Activated CD8-positive, alpha-beta memory T cell treated with anti-CD3 and anti-CD28 coated beads for 24 hours (primary cell): Measurements from ENCODE around the gene WSB1.
A peak's percentile ranks its signal among the peaks of the same experiment; 100 is the strongest.
"Not testable (repeated sequence)": the region's sequence is repeated elsewhere in the genome, so short reads cannot be mapped to it uniquely, and the experiment has no call there.

Source experiments
- DNase-seq: peaks from one replicate; pipeline ENCODE4 v3.0.0-alpha.2; 2020

WSB1 gene

GRCh38 chr17:27318228-27318627, 24.3 kb downstream of the WSB1 start:
- no peak for DNase-seq

- peak; percentile 9 for DNase-seq
These were observed 24.7 kb downstream of the WSB1 start for GRCh38 chr17:27318633-27319032.

- peak; percentile 50 for DNase-seq
These were observed 25.8 kb downstream of the WSB1 start for GRCh38 chr17:27319541-27320221.

- DNase-seq, result peak; percentile 17
These were observed 26.3 kb downstream of the WSB1 start for GRCh38 chr17:27320222-27320560.

- peak; percentile 3 for DNase-seq
These were observed 27.5 kb downstream of the WSB1 start for GRCh38 chr17:27321372-27321771.

GRCh38 chr17:27322026-27322425, 28.1 kb downstream of the WSB1 start:
- DNase-seq, result peak; percentile 30

- peak; percentile 21 for DNase-seq
These were observed 29.0 kb downstream of the WSB1 start for GRCh38 chr17:27322690-27323508.

GRCh38 chr17:27323538-27324215, 29.8 kb downstream of the WSB1 start:
- peak; percentile 19 for DNase-seq

- DNase-seq, result peak; percentile 30
These were observed 30.9 kb downstream of the WSB1 start for GRCh38 chr17:27324771-27325339.

GRCh38 chr17:27326051-27326450, 32.1 kb downstream of the WSB1 start:
- peak; percentile 13 for DNase-seq

GRCh38 chr17:27326585-27326984, 32.7 kb downstream of the WSB1 start:
- no peak for DNase-seq

GRCh38 chr17:27327397-27327796, 33.5 kb downstream of the WSB1 start:
- no peak for DNase-seq

GRCh38 chr17:27327871-27328270, 34.0 kb downstream of the WSB1 start:
- DNase-seq, result no peak

- not testable (repeated sequence) for DNase-seq
These were observed 34.8 kb downstream of the WSB1 start for GRCh38 chr17:27328686-27329085.

GRCh38 chr17:27329146-27329805, 35.4 kb downstream of the WSB1 start:
- DNase-seq, result peak; percentile 40

- no peak for DNase-seq
These were observed 38.1 kb downstream of the WSB1 start for GRCh38 chr17:27332047-27332393.

- DNase-seq, result peak; percentile 94
These were observed 38.8 kb downstream of the WSB1 start for GRCh38 chr17:27332485-27333409.

GRCh38 chr17:27333410-27333980, 39.6 kb downstream of the WSB1 start:
- DNase-seq, result peak; percentile 61

- DNase-seq, result no peak
These were observed 42.3 kb downstream of the WSB1 start for GRCh38 chr17:27336184-27336583.

- DNase-seq, result no peak
These were observed 44.6 kb downstream of the WSB1 start for GRCh38 chr17:27338536-27338985.

GRCh38 chr17:27339198-27339835, 45.4 kb downstream of the WSB1 start:
- DNase-seq, result no peak
